HG02610 (cell line): Measurements from ENCODE around the gene AGTRAP.

ENCODE experiments used
- ATAC-seq: cut with Tn5 transposase; IDR thresholded peaks from one replicate; pipeline ENCODE4 v1.9.1; 2021; ENCODE audit warnings: mild to moderate bottlenecking, moderate library complexity; ENCODE audit not compliant: unreplicated experiment

Gene AGTRAP

DNA sequence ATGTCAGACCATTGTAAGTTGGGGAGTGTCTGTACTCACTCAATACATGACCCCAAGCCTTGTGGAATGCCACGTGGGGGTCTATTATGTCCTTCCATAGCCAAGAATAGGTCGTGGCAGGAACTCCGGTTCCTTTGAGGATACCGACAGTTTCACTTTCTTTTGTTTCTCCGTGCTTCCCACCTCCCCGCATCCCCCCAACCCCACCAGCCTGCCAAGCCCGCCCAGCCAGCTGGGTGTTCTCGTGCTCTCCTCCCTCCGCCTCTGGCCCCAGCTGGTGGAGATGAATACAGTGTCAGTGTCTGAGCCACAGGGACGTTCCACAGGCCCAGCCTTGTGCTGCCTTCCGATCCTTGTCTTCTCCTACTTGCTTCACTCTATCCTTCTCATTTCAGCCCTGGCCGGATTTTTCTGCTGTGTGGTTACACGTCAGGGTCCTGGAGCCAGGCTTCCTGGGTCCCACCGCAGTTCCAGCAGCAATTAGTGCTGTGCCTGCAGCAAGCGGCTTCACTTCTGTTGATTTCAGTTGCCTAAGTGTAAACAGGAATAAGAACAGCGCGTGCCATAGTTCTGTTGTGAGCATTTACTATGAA, 4.1 kb upstream of the AGTRAP start:
- no peak for ATAC-seq

DNA sequence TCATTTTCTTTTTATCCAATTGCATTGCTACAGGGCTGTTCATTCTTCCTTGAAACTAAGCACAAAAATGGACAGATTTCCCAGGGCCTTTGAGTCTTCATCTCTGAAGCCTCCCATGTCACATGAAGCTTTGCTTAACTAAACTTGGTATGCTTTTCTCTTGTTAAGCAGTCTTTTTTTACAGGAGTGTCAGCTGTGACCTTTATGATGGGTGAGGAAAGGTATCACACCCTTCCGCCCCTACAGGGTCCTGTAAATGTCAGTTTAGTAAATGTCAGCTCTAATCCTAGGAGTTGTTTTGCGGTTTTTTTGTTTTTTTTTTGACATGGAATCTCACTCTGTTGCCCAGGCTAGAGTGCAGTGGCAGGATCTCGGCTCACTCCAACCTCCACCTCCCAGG, 2.6 kb upstream of the AGTRAP start:
- no peak for ATAC-seq

DNA sequence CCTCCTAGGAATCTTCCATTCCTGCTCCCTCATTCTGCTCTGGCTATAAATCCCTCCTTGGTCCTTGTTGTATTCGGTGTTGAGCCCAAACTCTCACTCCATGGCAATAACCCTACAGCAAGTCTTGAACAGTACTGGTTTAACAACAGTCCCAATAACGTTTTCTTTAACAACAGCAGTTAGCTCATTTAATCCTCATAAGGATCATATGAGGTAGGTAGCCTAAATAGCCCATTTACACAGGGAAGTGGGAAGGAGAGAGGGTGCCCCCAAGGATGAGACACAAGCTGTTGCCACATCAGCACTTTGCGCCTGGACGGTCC, 444 bp upstream of the AGTRAP start:
- ATAC-seq, result no peak

DNA sequence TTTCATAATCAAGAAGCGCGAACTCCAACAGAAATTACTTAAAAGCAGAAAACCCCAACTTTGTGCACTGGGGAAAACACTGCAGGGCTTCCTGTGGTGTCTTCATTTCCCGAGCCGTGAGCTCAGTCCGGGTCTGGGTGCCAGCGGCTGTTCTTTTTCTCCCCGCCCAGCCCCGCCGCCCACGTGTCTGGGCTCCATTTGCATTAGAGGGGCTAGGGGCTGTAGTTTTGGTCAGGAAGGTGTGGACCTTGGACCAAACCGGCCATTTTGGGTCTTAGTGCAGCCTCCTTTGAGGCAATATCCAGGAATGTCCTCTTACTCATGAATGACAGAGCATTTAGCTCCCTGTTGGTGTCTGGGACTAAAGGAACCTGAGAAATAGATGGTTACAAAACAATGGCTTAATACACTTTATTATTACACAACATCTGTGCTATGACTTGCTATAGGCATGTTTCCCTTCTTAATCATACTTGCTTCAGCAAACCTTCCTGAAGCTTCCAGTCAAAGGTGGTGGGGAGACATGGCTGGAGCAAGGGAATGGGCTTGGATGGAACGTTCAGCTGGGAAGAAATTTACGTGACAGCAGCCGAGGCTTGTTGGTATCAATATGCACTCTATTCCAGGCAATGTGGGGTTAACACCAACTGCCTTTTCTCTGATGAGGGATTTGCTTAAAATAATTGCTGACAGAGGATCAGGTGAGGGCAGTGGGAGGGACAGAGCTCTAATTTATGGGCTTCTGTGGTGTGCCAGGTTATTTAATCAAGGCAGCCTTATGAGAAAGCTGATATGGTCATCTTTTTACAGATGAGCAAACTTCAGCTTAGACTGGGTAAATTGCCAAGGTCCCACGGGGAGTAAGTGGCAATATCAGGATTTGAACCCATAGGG, 1.1 kb downstream of the AGTRAP start:
- ATAC-seq, result peak; percentile 34

DNA sequence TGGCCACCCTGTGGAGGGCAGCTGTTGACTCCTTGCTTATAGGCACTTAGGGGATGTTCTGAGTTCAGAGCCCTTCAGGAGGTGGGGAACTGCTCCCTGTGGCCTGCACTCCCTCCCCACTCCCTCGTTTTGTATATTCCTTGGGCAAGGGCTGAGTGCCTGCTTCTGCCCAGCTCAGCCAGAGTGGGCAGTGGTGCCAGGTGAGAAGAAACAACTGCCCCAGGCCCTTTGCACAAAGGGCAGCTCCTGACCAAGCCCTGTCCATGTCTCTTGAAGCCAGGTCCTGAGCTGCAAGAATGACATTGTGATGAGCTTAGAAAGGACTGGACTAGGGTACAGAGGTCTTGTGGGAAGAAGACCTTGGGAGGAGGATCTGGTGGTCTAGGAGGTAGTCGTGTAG, 2.2 kb downstream of the AGTRAP start:
- ATAC-seq, result no peak

DNA sequence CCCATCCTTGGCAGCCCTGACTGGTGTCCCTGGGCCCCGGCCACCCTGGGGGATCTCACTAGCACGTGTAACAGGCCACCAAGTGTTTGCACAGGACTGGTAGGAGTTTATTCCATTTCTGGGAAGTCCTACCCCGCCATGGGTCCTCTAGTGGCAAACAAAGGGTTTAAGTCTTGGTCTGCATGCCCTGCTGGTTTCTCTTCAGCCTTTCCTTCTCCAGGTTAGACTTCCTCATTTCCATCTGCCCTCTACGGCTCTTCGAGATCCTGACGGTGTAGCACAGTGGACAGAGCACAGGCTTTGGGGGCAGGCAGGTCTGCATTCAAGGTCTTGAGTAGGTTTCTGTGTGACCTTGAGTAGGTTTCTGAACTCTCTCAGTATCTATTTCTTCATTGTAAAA, 2.8 kb downstream of the AGTRAP start:
- ATAC-seq, result no peak

DNA sequence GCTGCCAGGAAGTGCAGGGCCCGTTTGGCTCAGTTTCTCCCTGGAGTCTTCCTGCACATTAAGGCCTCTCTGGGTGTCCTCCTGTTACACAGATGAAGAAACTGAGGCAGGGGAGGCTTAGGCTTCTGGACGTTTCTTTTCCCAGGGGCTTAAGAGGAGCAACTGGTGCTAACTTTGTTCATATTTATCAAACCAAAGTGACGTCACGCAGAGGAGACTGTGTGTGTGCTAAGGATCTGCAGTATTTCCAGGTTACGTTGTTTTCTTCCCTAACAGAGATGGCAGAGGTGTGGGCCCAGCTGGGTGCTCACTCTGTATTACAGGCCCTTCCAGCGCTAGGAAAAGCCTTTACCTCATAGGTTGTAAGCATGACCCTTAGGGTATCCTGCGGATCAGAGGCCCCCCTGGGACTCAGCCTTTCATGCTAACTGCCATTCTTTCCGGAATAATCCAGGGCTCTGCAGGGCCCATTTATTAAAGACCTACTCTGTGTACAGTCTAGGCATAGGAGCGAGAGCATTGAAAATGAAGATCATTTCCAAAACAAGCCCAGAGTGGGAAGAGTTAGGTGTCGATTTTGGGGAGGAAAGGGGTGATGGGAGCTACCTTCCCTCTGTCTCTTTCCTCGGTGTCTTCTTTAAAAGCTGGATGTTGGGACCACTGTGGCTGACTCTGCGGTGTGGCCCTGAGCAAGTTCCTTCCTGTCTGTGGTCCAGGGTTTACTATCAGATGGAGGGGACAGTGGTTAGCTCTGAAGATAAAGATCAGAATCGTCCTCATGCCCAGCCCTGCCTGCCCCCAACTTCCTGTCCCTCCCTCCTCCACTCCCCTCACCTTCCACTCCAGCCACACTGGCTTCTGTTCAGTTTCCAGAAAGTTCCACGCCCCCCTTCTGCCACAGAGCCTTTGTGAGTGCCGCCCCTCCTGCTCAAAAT, 4.6 kb downstream of the AGTRAP start:
- ATAC-seq, result no peak

DNA sequence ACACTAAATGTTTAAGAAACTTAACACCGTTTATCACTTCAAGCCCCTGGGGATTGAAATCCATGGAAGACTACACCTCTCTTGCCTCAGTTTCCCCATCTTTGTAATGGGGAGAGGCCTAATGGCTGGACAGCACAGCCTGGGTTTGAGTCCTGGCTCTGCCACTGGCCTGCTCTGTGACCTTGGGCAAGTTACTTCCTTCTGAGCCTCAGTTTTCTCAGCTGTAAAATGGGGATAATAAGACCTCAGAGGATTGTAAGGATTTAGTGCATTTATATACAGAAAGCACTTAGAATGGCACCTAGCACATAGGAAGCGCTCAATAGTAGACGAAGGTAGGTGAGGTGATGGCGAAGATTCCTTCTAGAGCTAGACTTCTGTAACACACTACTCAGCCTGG, 5.5 kb downstream of the AGTRAP start:
- no peak for ATAC-seq

DNA sequence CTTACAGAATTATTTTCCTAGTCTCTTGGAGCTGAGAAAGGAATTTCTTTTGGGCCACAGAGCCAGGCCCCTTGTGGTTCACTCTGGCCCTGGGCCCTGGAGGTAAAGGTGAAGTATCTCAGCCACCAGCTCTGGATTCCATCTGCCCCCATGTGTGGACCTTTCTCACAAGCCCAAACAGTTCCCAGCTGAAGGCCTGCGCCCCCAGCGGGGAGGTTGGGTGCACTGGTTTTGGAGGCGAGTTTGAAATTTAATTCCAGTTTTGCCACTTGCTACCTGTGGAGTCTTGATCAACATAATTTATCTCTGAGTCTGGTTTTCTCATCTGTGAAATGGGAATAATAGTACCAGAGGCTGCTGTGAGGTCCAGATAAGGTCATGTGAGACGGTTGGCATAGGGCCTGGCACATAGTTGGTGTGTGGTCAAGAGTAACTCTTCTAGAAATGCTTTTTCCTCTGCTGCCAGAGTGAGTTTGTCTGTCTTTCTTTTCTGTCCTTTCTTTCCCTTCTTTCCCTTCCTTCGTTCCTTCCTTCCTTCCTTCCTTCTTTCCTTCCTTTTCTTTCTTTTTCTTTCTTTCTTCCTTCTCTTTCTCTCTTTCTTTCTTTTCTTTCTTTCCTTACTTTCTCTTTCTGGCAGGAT, 6.1 kb downstream of the AGTRAP start:
- ATAC-seq, result no peak

DNA sequence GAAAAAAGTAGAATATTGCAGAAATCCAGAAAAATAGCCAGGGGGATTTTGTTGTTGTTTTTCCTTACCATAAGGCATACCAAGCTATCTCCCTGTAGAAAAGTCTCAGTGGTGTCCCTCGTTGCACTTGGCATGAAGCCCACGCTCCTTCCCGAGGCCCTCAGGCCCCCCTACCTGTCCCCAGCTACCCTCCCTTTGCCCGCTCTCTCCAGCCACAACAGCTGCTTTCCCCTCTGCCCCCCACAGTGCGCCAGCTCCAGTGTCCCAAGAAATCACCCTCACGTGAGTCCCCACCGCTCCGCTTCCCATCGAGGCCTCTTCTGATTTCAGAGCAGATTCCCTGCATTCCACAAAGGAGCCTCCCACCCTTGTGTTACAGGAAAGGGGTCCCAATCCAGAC, 8.4 kb downstream of the AGTRAP start:
- no peak for ATAC-seq

DNA sequence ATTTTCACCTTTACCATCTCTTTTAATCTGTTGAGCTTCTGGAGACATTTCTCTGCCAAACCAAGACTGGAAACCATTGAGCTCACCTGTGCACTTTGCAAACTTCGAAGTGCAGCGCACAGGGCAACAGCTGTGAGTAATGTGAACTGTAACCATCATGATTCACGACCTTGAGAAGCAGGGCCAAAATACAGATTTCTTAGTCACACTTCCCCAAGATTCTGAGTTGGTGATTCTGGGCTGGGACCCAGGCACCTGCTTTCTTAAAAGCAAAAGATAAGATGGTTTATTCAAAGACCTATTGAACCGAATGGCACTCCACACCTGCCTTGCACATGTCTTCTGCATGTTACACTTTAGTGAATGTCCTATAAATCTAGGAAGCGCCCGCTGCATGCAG, 10.2 kb downstream of the AGTRAP start:
- ATAC-seq, result no peak

DNA sequence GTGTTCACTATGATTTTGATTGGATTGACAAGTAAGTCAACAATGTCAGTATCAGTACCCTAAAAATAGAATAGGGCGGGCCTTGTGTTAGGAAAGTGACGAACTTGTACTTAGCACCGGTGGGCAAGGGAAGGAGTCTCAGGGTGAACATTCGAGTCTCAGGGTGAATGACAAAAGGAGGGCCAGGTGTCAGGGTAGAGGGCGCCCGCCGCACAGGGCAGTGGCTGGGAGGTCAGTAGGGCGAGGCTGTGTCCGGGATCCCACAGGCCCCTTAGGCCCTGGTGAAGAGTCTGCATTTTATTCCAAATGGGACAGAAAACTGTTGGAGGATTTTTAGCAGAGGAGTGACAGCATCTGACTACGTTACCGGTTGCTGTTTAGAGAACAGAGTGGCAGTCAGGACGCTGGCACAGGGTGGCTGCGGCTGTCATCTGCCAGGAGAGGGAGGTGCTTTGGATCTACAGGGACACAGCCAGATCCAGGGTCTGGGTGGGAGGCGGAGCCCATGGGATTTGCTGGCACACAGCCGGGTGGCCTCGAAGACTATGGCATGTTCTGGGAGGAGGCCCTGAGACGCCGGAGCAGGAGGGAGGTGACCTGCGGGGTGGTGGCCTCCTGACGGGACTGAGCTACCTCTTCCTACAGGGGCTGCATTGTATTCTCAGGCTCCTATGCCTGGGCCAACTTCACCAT, 11.0 kb downstream of the AGTRAP start:
- no peak for ATAC-seq

DNA sequence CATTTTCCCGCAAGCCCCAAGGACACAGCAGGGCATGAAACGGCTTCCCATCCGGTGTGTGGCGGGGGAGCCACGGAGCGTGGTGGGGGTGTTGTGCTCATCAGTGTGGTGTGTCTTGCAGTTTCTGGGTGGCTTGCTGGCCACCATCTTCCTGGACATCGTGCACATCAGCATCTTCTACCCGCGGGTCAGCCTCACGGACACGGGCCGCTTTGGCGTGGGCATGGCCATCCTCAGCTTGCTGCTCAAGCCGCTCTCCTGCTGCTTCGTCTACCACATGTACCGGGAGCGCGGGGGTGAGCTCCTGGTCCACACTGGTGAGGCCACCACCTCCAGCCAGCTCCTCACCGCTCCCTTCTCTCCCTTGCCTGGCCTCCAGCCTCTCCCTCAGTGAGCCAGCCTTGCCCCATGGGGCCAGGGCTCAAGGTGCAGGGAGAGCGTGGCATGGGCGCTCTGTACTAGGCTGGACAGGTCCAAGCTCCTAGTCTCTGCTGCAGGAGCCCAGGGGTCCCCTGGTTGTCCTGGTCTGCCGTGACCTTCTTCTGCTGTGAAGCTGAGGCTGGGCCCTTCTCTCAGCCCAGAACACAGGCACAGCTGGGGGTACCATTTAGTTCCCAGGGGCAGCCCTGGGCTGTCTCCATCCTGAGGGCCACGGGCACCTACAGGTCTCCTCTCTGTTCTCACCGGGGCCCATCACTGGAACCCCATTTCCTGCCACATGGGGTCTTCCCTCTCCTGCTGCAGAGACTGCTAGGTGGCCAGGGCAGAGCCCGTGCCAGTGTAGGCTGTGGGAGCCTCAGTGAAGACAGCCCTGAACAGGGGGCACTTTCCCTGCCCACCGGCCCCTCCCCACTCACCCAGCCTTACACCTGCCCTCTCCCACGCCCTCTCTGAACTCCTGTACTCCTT, 12.6 kb downstream of the AGTRAP start:
- no peak for ATAC-seq

DNA sequence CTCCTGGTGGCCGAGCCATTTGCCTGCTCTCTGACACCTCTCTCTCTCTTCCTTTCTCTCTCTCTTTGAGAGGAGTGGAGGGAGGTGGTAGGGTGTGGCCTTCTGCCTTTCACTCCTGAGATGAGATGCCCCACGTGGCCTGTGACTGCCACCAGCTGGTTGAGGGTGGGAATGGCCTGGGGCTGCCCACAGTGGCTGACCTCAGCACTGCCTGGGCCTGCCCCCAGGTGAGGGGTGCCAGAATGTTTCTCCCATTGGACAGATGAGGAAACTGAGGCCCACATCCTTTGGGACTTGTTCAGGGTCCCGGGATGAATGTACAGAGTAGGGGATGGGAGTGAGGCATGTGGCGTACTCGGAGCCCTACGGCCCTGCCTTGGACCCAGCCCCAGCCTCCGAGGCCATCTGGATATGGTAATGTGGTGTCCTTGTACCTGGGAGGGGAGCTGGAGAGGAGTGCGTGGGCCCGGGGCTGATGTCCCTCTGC, 13.3 kb downstream of the AGTRAP start:
- ATAC-seq, result no peak

DNA sequence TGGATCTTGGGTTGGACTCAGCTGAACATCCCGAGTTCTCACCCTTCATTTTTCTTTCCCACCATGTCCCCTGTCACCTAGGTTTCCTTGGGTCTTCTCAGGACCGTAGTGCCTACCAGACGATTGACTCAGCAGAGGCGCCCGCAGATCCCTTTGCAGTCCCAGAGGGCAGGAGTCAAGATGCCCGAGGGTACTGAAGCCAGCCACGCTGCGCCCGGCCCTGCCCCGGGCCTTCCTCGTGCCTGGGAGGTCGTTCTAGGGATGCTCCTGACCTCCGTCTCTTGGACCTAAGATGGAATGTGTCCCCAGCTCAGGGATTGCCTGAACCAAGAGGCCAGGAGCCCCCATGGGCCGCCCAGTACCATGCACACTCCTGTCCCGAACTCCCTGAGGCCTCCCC, 14.1 kb downstream of the AGTRAP start:
- no peak for ATAC-seq

DNA sequence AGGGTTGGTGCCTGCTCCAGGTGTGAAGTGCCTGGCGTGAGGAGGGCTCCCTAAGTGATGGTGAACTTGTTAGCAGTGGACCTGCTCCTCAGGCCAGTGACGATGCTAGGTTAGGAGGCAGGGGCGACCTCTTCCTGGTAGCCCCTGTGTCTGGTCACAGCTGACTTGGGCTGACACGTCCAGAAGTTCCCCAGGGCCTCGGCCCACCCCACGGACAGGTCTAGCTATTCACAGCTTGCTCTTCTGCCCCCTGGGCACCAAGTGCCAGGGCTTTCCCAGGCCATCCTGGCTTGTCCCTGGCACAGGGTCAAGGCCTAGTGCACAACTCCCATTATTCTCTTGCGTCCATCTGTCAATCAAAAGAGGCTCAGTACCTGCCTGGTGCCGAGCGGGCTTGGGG, 15.2 kb downstream of the AGTRAP start:
- no peak for ATAC-seq

DNA sequence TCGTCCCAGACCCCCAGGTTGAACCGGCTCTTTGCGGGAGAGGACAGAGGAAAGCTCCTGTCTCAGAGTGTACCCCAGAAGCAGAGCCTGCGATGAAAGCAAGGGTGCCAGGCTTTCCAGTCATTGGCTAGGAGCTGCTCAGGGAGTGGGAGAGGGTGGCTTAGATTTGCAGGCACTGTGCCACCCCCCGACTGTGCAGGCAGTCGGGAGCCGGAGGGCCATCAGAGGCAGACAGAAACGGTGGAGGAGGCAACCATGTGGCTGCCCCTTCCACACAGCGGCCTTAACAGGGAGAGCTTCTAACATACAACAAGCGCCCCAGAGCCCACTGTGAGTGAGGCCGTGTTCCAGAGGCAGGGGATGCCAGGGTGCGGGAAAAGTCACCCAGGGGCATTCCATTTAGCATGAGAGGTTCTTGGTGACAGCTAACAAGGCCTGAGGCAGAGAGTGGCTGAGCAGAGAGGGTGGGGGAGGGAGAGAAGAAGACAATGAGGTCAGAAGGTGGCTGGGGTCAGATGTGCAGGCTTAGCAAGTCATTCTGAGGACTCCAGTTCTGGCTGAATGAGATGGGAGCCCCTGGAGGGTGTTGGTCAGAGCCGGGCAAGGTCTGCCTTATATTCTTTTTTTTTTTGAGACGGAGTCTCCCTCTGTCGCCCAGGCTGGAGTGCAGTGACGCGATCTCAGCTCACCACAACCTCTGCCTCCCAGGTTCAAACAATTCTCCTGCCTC, 16.6 kb downstream of the AGTRAP start:
- ATAC-seq, result no peak

DNA sequence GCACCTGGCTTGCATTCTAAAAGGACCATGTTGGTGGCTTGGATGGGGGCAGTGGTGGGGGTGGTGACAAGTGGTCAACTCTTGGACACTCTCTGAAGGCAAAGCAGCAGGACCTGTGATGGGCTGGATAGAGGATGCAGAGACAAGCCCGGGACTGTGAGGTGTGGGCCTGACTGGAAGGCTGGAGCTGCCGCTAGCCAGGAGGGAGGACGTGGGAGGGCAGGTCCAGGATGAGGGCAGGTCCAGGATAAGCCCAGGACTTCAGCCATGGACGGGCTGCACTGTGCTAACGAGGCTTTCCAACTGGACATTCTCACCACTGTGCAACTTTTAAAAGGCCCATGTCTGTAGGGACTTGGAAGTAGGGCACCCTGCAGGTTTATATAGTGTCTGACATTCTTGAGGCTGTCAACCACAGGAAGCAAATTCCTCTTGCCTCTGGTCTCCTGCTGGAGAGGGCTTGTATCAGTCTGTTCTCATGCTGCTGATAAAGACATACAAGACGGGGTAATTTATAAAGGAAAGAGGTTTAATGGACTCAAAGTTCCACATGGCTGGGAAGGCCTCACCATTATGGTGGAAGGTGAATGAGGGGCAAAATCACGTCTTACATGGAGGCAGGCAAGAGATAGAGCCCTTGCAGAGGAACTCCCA, 17.7 kb downstream of the AGTRAP start:
- ATAC-seq, result no peak
